Large intestine (tissue), 3 donors: ENCODE measurements around the gene MT1B. TPM values are rescaled to one million over a fixed set of nuclear protein-coding genes. Genes with fewer than 3 reads are reported as not detected.
A peak's percentile ranks its signal among the peaks of the same experiment; 100 is the strongest.

Experiments used
- DNase-seq, 2 donors: peaks; one replicate each; pipeline versions ENCODE4 v3.0.0 to v3.0.0-alpha.2; 2013
- H3K27ac ChIP-seq: one replicate; pipeline ENCODE4 v1.5.1; 2013; ENCODE audit warnings: low read length
- H3K27me3 ChIP-seq: 2 replicates; pipeline ENCODE4 v1.6.1; 2013; ENCODE audit warnings: low read length; ENCODE audit not compliant: control insufficient read depth, insufficient read depth
- H3K36me3 ChIP-seq: 2 replicates; pipeline ENCODE4 v1.6.1; 2013; ENCODE audit warnings: low read length; ENCODE audit not compliant: control insufficient read depth, insufficient read depth
- H3K4me1 ChIP-seq: one replicate; pipeline ENCODE4 v1.6.1; 2013; ENCODE audit warnings: low read length; ENCODE audit not compliant: control insufficient read depth, insufficient read depth
- H3K4me3 ChIP-seq: one replicate; pipeline ENCODE4 v1.5.1; 2013; ENCODE audit warnings: low read length
- H3K9me3 ChIP-seq: one replicate; pipeline ENCODE4 v1.6.1; 2013; ENCODE audit warnings: mild to moderate bottlenecking, low read depth, low read length, moderate library complexity; ENCODE audit not compliant: control insufficient read depth
- WGBS: methylation state at CpG from one replicate; pipeline ENCODE4 v1.1.5; 2013; ENCODE audit warnings: low lambda C conversion rate; ENCODE audit not compliant: insufficient coverage; 5-methylcytosine and 5-hydroxymethylcytosine counted together
- polyA plus RNA-seq: library from polyadenylated mRNA; unstranded; fragments of 120-200 nt; gene quantifications from one replicate; pipeline ENCODE4 v1.2.1, GENCODE V29; 2013

The MT1B gene
- polyA plus RNA-seq, 1 donor, result not detected

- peak; percentile 45 to 68 for DNase-seq
- peaks cover 15% of the 10 kb centered on the region for H3K4me1 ChIP-seq
- peak within 1 kb of the TSS; percentile 39 for H3K4me3 ChIP-seq
- H3K36me3 ChIP-seq, result no peaks in the 10 kb centered on the region
- H3K27me3 ChIP-seq, result peaks cover 92% of the 10 kb centered on the region
- no CpG with 5 or more reads among the region's 68 CpGs for WGBS
- H3K9me3 ChIP-seq, result no peaks in the 10 kb centered on the region
- no peak within 1 kb of the TSS for H3K27ac ChIP-seq
Measured at GRCh38 chr16:56637814-56638750, 13.6 kb upstream of the MT1B start, which contains the start of gene MT1A. TSS of gene MT1A (plus strand) at chr16:56638666. CDS start at chr16:56638739, 73 bp downstream.

GRCh38 chr16:56639045-56639444, 12.6 kb upstream of the MT1B start:
- peaks cover 92% of the 10 kb centered on the region for H3K27me3 ChIP-seq
- no peak overlapping the region for H3K27ac ChIP-seq
- peak in 1 of 2 donors; percentile 40 for DNase-seq
- no peak overlapping the region for H3K4me3 ChIP-seq
- peaks cover 2% of the 10 kb centered on the region for H3K9me3 ChIP-seq
- no CpG with 5 or more reads among the region's 1 CpG for WGBS
- no peaks in the 10 kb centered on the region for H3K36me3 ChIP-seq
- peaks cover 24% of the 10 kb centered on the region for H3K4me1 ChIP-seq

GRCh38 chr16:56640076-56640475, 11.6 kb upstream of the MT1B start:
- 100% methylated on average over 1 of the region's 1 CpG for WGBS
- no peaks in the 10 kb centered on the region for H3K36me3 ChIP-seq
- no peak overlapping the region for H3K27ac ChIP-seq
- DNase-seq, result no peak
- peaks cover 2% of the 10 kb centered on the region for H3K9me3 ChIP-seq
- H3K27me3 ChIP-seq, result peaks cover 84% of the 10 kb centered on the region
- no peak overlapping the region for H3K4me3 ChIP-seq
- H3K4me1 ChIP-seq, result peaks cover 20% of the 10 kb centered on the region

- no peak for DNase-seq
- Histone ChIP-seq H3K27ac (no peak overlapping the region), H3K36me3 (no peaks in the 10 kb centered on the region), H3K4me1 (peaks cover 18% of the 10 kb centered on the region), H3K27me3 (peaks cover 77% of the 10 kb centered on the region), H3K4me3 (no peak overlapping the region), H3K9me3 (peaks cover 2% of the 10 kb centered on the region)
- WGBS, result no CpG with 5 or more reads among the region's 2 CpGs
Measured at GRCh38 chr16:56641166-56641565, 10.5 kb upstream of the MT1B start.

DNA sequence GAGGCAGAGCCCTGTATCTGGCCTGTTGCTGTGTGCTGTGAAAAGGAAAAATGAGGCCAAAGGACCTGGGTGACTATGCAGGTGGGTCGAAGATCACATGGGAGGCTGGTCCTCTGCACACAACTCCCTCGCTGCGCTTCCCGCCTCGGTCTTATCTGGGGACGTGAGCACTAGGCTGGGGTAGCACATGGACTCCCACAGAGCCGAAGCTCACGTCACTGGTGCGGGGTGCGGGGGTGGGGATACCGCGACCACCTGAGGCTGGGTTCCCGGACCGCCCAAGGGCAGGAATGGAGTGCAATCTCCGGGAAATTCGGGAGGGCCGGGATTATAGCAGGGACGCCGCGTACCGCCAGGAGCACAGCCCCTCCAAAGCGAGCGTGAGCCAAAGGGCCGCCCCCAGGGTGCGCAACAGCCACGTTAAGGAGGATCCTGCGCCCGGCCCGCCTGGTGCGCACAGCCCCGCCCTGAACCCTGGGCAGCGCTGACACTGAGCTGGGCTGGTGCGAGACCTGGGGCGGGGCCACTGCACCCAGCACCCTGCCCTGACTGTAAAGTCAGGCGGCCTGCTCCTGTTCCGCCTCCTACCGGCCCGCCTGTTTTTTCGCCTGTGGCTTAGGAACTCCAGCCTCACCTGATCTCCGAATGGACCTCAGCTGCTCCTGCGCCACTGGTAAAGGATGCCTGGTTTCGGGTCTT, 8.5 kb upstream of the MT1B start:
- DNase-seq, result peak; percentile 78 to 86
- H3K36me3 ChIP-seq, result no peaks in the 10 kb centered on the region
- peaks cover 2% of the 10 kb centered on the region for H3K9me3 ChIP-seq
- H3K27me3 ChIP-seq, result peaks cover 68% of the 10 kb centered on the region
- peak overlapping the region; percentile 27 for H3K4me3 ChIP-seq
- peaks cover 30% of the 10 kb centered on the region for H3K4me1 ChIP-seq
- no peak overlapping the region for H3K27ac ChIP-seq
- 0% methylated on average over 2 of the region's 42 CpGs for WGBS

DNA sequence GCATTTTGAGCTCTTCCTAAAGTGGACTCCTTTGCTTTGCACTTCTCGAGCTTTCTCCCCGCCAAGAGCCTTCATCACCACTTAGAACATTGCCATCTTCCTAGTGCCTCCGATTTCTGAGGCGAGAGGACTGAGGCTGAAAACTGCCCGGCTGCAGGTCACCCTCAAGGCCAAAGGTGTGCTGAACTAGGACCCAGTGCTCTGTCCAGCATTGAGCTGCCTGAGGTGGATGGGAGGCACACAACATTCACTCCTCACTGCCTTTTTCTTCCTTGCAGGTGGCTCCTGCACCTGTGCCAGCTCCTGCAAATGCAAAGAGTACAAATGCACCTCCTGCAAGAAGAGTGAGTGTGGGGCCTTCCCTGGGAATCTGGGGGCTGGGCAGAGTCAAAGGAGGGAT, 7.9 kb upstream of the MT1B start:
- Histone ChIP-seq H3K36me3 (no peaks in the 10 kb centered on the region), H3K9me3 (peaks cover 2% of the 10 kb centered on the region), H3K27ac (no peak overlapping the region), H3K4me1 (peaks cover 31% of the 10 kb centered on the region), H3K4me3 (no peak overlapping the region), H3K27me3 (peaks cover 68% of the 10 kb centered on the region)
- no CpG with 5 or more reads among the region's 5 CpGs for WGBS
- DNase-seq, result no peak

DNA sequence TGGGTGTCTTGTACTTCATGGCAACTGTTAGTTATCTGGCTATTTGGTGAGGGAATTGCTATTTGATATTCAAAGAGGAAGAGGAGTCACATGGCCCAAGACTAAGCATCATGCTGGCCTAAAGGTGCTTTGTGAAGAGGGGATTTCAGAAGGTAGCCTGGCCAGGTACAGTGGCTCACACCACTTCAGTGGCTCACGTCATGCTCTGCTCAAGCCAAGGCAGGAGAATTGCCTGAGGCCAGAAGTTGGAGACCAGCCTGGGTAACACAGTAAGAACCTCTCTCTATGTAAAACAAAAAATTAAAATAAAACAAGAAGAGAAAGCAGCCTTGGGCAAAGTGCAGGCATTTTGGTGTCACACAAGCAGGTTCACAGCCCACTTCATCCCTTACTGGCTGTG, 6.4 kb upstream of the MT1B start:
- no peak overlapping the region for H3K4me3 ChIP-seq
- H3K9me3 ChIP-seq, result peaks cover 2% of the 10 kb centered on the region
- H3K36me3 ChIP-seq, result no peaks in the 10 kb centered on the region
- H3K27ac ChIP-seq, result no peak overlapping the region
- no peak for DNase-seq
- H3K4me1 ChIP-seq, result peaks cover 33% of the 10 kb centered on the region
- peaks cover 61% of the 10 kb centered on the region for H3K27me3 ChIP-seq
- WGBS, result no CpG with 5 or more reads among the region's 1 CpG

DNA sequence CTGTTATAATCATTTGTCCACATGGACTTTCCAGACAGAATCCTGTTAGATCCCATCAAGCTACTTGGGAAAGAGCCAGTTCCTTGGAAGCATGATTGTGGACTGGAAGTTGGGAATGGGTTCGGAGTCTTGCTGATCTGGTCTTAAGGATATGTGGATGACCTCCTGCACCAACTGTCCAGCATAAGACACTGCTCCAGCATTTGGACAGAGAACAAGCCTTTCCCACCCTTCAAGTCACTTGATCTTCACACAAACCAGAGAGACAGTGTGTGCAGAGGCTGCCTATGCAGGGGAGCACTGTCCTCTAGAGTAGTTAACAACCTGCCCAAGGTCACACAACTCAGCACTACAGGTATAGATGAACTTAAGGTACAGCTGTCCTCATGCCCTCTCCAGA, 5.8 kb upstream of the MT1B start:
- DNase-seq, result no peak
- H3K27me3 ChIP-seq, result peaks cover 56% of the 10 kb centered on the region
- no peaks in the 10 kb centered on the region for H3K36me3 ChIP-seq
- no CpG with 5 or more reads among the region's 1 CpG for WGBS
- no peak overlapping the region for H3K27ac ChIP-seq
- H3K4me3 ChIP-seq, result no peak overlapping the region
- H3K9me3 ChIP-seq, result peaks cover 2% of the 10 kb centered on the region
- H3K4me1 ChIP-seq, result peaks cover 35% of the 10 kb centered on the region

DNA sequence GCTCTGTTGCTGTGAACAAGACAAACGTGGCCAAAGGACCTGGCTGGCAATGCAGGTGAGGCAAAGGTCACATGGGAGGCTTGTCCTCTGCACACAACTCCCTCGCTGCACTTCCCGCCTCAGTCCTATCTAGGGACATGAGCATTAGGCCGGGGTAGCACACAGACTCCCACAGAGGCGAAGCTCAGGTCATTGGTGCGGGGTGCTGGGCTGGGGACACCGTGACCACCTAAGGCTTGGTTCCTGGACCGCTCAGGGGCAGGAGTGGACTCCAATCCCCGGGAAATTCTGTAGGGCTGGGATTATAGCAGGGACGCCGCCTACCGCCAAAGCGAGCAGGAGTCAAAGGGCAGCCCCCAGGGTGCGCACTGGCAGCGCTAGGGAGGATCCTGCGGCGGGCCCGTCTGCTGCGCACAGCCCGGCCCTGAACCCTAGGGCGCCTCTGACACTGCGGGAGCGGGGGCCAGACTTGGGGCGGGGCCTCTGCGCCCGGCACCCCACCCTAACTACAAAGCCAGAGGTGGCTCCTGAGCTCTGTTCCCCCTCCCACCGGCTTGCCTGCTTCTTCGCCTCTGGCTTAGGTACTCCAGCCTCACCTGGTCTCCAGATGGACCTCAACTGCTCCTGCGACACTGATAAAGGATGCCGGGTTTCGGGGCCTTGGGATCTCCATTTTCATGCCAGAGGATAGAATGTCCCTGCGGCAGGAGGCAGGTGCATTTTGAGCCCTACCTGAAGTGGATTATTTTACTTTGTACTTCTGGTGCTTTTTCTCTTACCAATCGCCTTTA, 3.9 kb upstream of the MT1B start:
- peak in 1 of 2 donors; percentile 79 for DNase-seq

DNA sequence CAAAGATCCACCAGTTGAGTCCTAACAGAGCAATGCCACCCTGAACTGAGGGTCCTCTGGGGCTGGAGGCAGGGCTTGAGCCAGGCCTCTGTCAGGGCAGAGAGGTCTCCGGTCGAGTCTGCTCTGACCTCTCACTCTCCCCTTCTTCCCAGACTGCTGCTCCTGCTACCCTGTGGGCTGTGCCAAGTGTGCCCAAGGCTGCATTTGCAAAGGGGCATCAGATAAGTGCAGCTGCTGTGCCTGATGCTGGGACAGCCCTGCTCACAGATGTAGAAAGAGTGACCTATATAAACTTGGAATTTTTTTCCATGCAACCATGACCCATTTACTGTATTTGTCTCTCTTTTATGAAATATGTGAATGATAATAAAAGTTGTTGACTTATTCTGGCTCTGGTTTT, 2.4 kb upstream of the MT1B start:
- no peak overlapping the region for H3K27ac ChIP-seq
- no peaks in the 10 kb centered on the region for H3K36me3 ChIP-seq
- H3K4me3 ChIP-seq, result no peak overlapping the region
- WGBS, result no CpG with 5 or more reads among the region's 2 CpGs
- H3K27me3 ChIP-seq, result peaks cover 29% of the 10 kb centered on the region
- no peak for DNase-seq
- H3K4me1 ChIP-seq, result peaks cover 20% of the 10 kb centered on the region
- no peaks in the 10 kb centered on the region for H3K9me3 ChIP-seq

More for the DNA sequence above, 3.9 kb upstream of the MT1B start:
- WGBS, result no CpG with 5 or more reads among the region's 33 CpGs
- peaks cover 43% of the 10 kb centered on the region for H3K27me3 ChIP-seq
- H3K4me3 ChIP-seq, result no peak overlapping the region
- H3K27ac ChIP-seq, result no peak overlapping the region
- H3K36me3 ChIP-seq, result no peaks in the 10 kb centered on the region
- peaks cover 2% of the 10 kb centered on the region for H3K9me3 ChIP-seq
- peaks cover 33% of the 10 kb centered on the region for H3K4me1 ChIP-seq
